LHCN-M2 (cell line): ENCODE results near the gene ANKRD39. TPM values are rescaled to one million over a fixed set of nuclear protein-coding genes. Genes with fewer than 3 reads are reported as not detected.

Experiments used
- DNase-seq: peaks from one replicate; pipeline ENCODE4 v3.0.0-alpha.2; 2012; ENCODE audit warnings: low read depth
- total RNA-seq: library from RNA; depleted of rRNA; stranded (reverse); fragments of >200 nt; gene quantifications from 2 replicates; pipeline ENCODE4 v1.2.3, GENCODE V29; 2014

The ANKRD39 gene
- total RNA-seq, 1 experiment from 2014 or later = 13.2 TPM

GRCh38 chr2:96859099-96859649, 1.4 kb upstream of the ANKRD39 start:
- DNase-seq = no peak

- DNase-seq = no peak
Observed at GRCh38 chr2:96856776-96857666, 795 bp downstream of the ANKRD39 start.

GRCh38 chr2:96853321-96853720, 4.5 kb downstream of the ANKRD39 start:
- DNase-seq = no peak

GRCh38 chr2:96852667-96853066, 5.1 kb downstream of the ANKRD39 start:
- no peak for DNase-seq

GRCh38 chr2:96848264-96848663, 9.6 kb downstream of the ANKRD39 start:
- no peak for DNase-seq

- DNase-seq = no peak
Observed at GRCh38 chr2:96847586-96847985, 10.2 kb downstream of the ANKRD39 start.

- no peak for DNase-seq
Observed at GRCh38 chr2:96846825-96847224, 11.0 kb downstream of the ANKRD39 start.

GRCh38 chr2:96844405-96844808, 13.4 kb downstream of the ANKRD39 start:
- no peak for DNase-seq

- no peak for DNase-seq
Observed at GRCh38 chr2:96843538-96844268, 14.1 kb downstream of the ANKRD39 start, which contains the start of gene ANKRD23. Gene ANKRD23, minus strand, starts transcription at chr2:96844021. Its CDS starts 29 bp downstream, at chr2:96843992.

- DNase-seq = no peak
Observed at GRCh38 chr2:96842600-96842999, 15.2 kb downstream of the ANKRD39 start.

- no peak for DNase-seq
Observed at GRCh38 chr2:96841701-96842495, 15.9 kb downstream of the ANKRD39 start.

GRCh38 chr2:96839875-96840850, 17.7 kb downstream of the ANKRD39 start:
- DNase-seq = no peak

- DNase-seq = no peak
Observed at GRCh38 chr2:96839293-96839874, 18.4 kb downstream of the ANKRD39 start.

- no peak for DNase-seq
Observed at GRCh38 chr2:96838345-96839292, 19.2 kb downstream of the ANKRD39 start.

- DNase-seq = no peak
Observed at GRCh38 chr2:96837575-96837974, 20.2 kb downstream of the ANKRD39 start.

- no peak for DNase-seq
Observed at GRCh38 chr2:96835830-96836229, 22.0 kb downstream of the ANKRD39 start.

- DNase-seq = peak; percentile 63
Observed at GRCh38 chr2:96832754-96833507, 24.9 kb downstream of the ANKRD39 start.

GRCh38 chr2:96832408-96832753, 25.4 kb downstream of the ANKRD39 start:
- DNase-seq = no peak
